Fibroblast of villous mesenchyme (primary cell): ENCODE results near the gene PTPRN2. TPM values are rescaled to one million over a fixed set of nuclear protein-coding genes. Genes with fewer than 3 reads are reported as not detected.
"Not testable (repeated sequence)": the region's sequence is repeated elsewhere in the genome, so short reads cannot be mapped to it uniquely, and the experiment has no call there.

ENCODE experiments used
- DNase-seq: peaks from one replicate; pipeline ENCODE4 v3.0.0-alpha.2; 2010; ENCODE audit warnings: low read depth
- H3K4me3 ChIP-seq: 2 replicates; pipeline ENCODE4 v1.5.1; 2011; ENCODE audit warnings: low read depth, mild to moderate bottlenecking, low read length
- total RNA-seq: library from RNA; depleted of rRNA; stranded (reverse); fragments of >200 nt; gene quantifications from 2 replicates; pipeline ENCODE4 v1.2.3, GENCODE V29; 2012
- TF ChIP-seq, protein P1 (sequence below): IDR thresholded peaks from 2 replicates; pipeline ENCODE4 v1.5.1; 2012; ENCODE audit warnings: low read depth, mild to moderate bottlenecking, low read length; ENCODE audit not compliant: insufficient read depth

Gene PTPRN2
- total RNA-seq, 1 donor: not detected

DNA sequence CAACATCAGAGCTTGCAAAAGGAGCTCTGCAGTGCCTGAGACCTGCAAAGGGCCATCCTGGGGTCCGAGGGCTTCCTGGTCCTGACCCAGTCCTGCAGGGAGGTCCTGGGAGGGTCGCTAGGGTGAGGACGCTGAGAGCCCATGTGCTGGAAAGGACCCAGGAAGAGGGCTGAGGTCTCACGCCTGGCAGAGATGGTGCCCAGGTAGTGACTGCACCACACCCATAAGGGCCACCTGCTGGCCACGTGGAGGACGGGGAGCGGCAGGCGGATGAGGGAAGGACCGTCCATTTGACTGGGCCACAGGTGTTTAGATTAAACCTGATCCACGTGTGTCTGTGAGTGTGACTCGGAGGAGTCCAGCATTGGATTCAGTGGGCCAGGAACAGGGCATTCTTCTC lies 858.1 kb downstream of the PTPRN2 start:
- no peak for DNase-seq
- TF ChIP-seq, protein P1, sequence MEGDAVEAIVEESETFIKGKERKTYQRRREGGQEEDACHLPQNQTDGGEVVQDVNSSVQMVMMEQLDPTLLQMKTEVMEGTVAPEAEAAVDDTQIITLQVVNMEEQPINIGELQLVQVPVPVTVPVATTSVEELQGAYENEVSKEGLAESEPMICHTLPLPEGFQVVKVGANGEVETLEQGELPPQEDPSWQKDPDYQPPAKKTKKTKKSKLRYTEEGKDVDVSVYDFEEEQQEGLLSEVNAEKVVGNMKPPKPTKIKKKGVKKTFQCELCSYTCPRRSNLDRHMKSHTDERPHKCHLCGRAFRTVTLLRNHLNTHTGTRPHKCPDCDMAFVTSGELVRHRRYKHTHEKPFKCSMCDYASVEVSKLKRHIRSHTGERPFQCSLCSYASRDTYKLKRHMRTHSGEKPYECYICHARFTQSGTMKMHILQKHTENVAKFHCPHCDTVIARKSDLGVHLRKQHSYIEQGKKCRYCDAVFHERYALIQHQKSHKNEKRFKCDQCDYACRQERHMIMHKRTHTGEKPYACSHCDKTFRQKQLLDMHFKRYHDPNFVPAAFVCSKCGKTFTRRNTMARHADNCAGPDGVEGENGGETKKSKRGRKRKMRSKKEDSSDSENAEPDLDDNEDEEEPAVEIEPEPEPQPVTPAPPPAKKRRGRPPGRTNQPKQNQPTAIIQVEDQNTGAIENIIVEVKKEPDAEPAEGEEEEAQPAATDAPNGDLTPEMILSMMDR: no peak
- H3K4me3 ChIP-seq: no peak overlapping the region

DNA sequence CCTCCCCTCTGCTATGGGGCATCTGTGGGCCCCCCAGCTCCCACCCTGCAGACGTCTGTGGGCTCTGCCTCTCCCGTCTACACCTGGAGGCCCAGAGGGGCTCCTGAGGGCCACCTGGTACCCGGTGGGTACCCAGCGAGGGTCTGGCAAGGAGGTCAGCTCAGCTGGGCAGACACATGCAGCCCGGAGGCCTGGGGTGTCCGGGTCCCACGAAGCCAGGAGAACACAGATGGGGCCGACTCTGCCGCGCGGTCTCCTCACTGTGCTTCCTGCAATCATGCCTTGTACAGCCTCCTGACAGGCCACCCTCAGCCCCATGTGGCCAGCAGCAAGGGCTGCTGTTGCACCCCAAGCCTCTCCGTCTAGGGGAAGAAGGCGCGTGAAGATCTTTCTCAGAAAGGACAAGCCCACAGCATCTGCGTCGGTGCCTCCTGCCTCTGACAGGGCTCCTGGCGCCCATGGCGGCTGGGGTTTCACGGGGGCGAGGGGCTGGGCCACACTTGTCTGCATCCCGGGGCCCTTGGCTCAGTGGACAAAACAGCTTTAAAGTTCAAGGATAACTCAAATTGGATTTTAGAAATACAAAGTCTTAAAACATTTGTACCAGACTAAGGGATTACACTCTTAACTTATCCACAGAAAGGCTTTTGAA lies 859.5 kb downstream of the PTPRN2 start:
- no peak for DNase-seq
- no peak overlapping the region for H3K4me3 ChIP-seq
- TF ChIP-seq, protein P1: no peak

DNA sequence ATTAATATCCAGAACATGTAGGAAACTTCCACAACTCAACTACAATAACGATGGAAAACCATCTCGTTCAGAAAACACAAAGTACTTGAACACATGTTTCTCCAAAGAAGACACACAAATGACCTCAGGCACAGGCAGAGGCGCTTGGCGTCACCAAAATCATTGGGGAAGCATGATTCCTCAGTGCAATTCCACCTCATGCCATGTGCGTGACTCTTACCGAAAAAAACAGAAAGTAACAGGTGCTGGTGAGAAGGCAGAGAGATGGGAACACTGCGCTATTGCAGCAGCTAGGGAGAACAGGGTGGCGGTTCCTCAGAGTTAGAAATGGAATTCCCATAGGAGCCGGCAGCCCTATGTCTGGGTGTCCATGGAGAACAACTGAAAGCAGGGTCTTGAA lies 860.9 kb downstream of the PTPRN2 start:
- TF ChIP-seq, protein P1: no peak
- no peak overlapping the region for H3K4me3 ChIP-seq
- DNase-seq: no peak

DNA sequence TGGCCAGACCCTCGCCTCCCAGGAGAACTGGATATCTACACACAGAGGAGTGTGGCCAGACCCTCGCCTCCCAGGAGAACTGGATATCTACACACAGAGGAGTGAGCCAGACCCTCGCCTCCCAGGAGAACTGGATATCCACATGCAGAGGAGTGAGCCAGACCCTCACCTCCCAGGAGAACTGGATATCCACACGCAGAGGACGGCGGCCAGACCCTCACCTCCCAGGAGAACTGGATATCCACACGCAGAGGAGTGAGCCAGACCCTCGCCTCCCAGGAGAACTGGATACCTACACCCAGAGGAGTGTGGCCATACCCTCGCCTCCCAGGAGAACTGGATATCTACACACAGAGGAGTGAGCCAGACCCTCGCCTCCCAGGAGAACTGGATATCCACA lies 862.3 kb downstream of the PTPRN2 start:
- DNase-seq, H3K4me3 ChIP-seq: not testable (repeated sequence)

DNA sequence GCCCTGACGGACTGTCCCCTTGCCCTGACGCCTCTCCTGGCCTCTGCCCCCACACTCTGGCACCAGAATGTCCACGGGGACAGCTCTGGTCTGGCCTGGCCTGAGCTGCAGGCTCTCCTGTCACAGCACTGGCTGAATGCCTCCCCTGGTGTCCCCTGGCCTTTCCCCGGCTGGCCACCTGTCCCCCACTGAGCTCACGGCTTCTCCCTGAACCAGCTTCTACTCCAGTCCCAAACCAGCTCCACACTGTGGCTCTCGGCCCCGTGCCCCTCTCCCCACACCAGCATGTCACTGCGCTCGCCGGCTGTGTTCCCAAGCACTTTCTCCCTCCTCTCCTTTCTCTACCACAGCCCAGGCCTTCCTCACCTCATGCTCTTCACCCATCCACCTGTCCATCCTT lies 864.4 kb downstream of the PTPRN2 start:
- H3K4me3 ChIP-seq: no peak overlapping the region
- no peak for DNase-seq
- TF ChIP-seq, protein P1: no peak

DNA sequence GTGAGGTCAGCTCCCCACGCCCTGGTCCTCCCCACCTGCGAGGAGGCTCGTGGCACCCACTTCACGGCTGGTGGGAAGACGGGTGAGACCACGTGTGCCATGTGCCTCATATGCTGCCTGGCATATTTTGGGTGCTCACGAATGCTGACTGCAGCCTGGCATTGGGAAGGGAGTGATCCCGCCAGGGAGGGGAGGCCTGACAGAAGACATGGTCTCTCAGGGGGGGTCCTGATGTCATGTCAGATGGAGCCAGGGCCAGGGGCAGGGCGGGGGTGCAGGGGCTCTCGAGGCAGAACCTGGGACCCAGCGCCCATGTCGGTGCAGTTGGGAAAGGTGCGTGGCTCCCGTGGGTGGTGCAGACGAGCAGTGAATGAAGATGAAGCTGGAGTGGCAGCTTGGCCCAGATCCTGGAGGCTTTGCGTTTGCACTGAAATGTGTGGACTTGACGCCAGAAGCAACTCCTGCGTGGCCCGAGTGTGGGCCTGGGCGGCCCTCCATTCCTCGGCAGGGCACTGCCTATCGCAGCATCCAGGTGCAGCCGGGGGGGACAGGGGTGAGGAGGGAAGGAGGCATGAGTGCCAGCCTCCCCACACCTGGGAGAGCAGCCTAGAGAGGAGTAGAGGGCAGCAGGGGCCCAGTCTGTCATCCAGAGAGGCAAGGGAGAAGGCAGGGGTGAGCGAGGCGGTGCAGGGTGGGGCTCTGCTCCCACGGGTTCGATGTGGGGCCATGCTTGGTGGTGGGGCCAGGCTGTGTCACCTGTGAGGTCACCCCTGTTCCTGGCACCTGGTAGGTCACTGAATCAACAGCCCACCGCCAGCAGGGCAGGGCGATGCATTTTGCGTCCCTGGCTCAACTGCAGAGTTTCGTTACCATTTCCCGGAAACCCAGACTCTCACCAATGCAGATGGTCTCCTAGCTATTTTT lies 865.2 kb downstream of the PTPRN2 start:
- no peak overlapping the region for H3K4me3 ChIP-seq
- DNase-seq: no peak
- TF ChIP-seq, protein P1: no peak

DNA sequence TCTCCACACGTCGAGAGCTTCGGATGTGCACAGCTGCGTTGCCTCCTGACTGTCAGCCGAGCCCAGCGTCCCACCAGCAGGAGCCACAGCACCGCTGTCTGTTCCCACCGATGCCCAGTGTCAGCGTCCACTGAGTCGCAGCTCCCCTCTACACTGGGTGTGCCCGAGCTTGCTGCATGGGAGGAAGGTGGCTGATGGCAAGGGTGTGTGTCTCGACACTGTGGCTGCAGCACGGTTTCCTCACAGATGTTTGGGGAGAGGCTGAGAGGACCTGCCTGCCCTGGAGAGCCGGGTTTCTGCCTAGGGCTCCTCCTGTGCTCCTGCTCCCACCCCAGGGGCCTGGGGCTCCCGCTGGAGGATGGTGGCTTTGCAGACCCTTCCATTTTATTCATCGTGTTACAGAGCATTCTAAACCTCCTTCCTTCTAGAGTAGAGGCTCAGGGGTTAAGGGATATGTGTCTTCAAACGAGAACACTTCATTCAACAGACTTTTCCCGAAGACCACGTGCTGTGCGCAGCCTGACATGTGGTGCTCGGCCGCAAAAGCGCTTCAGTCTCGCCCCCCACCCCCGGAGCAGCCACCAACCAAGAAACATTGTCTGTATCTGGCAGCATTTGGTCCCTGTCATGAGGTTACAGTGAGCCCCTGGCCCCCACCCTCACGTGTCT lies 866.0 kb downstream of the PTPRN2 start:
- H3K4me3 ChIP-seq: no peak overlapping the region
- TF ChIP-seq, protein P1: no peak
- no peak for DNase-seq
